AG08395 (cell line): Measurements from ENCODE around the gene UBXN6.

Experiments
- DNase-seq: peaks from one replicate; pipeline ENCODE4 v3.0.0; 2012; ENCODE audit warnings: mixed read lengths, low spot score

UBXN6 gene

DNA sequence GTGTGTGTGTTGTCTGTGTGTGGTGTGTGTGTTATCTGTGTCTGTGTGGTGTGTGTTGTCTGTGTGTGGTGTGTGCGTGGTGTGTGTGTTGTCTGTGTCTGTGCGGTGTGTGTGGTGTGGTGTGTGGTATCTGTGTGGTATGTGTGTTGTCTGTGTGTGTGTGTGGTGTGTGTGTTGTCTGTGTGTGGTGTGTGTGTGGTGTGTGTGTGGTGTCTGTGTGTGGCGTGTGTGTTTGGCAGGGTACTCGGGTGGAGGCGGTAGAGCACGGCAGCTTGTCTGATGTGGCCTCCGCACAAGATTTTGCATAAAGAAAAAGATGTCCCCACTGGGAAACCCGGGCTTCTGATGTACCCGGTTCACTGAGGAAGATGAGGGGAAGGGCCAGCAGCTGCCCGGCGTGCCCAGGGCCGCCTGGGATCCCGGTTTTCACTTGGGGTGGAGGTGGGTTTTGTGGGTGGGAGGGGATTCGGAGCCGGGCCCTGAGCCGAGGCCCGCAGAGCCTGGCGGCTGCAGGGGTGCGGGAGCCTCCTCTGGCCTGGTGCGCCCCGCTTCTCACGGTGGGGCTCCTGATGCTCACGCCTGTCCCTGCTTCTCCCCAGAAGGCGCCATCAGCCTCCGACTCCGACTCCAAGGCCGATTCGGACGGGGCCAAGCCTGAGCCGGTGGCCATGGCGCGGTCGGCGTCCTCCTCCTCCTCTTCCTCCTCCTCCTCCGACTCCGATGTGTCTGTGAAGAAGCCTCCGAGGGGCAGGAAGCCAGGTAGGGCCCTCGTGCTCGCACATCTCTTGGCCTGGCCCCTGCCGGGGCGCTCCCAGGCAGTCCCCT is 35.7 kb upstream of the UBXN6 start:
- DNase-seq, result no peak

DNA sequence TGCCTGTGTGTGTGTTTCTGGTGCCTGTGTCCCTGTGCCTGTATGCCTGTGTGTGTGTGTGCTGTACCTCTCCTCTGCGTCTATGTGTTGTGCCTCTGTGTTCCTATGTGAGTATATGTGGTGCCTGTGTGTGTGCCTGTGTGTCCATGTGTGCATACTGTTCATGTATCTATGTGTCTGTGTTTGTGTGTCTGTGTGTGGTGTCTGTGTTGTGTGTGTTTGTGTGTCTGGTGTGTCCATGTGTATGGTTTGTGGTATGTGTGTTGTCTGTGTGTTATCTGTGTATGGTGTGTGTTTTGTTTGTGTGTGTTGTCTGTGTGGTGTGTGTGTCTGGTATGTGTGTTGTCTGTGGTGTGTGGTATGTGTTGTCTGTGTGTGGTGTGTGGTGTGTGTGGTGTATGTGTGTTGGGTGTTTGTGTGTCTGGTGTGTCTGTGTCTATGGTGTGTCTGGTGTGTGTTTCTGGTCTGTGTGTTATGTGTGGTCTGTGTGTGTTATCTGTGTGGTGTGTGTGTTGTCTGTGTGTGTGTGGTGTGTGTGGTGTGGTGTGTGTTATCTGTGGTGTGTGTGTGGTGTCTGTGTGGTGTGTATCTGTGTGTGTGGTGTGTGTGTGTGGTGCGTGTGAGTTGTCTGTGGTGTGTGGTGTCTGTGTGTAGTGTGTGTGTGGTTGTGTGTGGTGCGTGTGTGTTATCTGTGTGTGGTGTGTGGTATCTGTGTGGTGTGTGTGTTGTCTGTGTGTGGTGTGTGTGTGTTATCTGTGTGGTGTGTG is 34.9 kb upstream of the UBXN6 start:
- no peak for DNase-seq

GRCh38 chr19:4491446-4491845 is 33.9 kb upstream of the UBXN6 start:
- no peak for DNase-seq

GRCh38 chr19:4488496-4488895 is 30.9 kb upstream of the UBXN6 start:
- DNase-seq, result no peak

DNA sequence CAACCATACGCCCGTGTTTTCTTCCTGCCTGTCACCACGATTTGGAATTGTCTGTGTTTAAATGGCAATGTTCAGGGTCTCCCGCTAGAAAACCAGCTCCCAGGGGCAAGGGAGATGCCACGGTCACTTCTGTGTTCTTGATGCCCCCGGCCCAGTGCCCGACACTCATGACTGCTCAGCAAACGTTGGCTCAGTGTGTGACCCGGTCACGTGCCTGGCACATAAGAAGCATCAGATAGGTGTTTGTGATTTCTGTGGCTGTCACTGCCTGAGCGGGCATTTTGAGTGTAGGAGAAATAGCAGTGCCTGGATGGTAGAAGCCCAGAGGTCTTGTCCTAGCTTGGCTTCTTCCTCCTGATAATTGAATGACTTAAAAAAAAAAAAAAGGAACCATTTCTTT is 30.0 kb upstream of the UBXN6 start:
- no peak for DNase-seq

GRCh38 chr19:4483385-4483784 is 25.8 kb upstream of the UBXN6 start:
- DNase-seq, result no peak

- DNase-seq, result no peak
Measured at GRCh38 chr19:4482721-4483364, 25.2 kb upstream of the UBXN6 start.

DNA sequence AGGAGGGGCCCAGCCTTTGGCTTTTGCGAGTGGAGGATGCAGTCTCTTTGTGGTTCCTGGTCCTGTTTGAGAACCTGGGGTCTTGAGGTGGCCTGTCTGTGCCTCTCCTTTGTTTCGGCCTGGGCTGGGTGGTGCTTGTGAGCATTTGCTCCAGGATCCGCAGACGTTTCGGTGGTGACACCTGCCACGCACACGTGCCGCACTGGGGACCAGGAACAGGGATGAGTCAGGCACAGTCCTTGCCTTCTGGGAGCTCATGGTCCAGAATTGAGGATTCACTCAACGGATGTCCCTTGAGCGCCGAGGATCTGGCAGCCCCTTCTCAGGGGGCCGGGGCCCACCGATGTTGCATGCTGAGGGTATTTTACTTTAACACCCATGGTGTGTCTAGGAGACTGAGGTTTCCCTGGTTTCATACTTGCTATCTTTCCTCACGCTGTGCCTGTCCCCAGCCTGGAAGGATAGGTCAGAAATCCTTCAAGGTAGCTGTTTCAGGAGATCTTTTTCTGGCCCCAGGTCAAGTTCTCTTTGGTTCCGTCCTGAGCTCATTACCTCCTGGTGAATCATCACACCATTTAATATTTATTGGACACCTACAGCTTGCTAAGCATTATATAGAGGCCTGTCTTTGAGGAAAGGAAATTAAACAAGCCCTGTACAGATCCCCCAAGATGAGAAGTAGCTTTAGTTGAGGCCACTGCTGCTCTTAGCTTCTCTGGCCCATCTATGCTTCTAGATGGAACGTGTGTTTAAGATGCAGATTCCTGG is 19.6 kb upstream of the UBXN6 start:
- no peak for DNase-seq

DNA sequence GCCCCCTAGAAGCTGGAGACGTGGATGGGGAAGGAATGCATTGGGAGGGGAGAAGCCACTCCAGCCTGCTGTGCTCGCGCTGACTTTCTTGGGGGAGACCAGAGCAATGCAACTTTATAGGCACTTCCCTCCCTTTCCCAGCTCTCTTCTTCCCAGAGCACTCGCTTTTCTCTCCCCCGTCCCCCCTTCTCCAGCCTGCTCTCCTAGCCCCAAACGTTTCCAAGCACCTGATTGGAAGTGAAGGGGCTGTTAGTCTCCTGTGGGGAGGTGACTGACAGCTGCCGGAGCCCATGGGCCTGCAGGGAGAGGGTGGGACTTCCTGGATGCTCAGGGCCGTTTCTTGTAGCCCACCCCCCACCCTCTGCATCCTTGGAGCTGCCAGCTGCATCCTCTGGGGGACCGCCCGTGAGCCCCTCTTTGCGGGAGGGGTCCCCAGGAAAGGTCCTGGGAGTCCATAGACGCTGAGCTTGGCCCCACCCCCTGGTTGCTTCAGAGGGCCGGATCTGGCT is 17.0 kb upstream of the UBXN6 start:
- peak; percentile 72 for DNase-seq

- DNase-seq, result peak; percentile 4
Measured at GRCh38 chr19:4473763-4474513, 16.3 kb upstream of the UBXN6 start.

DNA sequence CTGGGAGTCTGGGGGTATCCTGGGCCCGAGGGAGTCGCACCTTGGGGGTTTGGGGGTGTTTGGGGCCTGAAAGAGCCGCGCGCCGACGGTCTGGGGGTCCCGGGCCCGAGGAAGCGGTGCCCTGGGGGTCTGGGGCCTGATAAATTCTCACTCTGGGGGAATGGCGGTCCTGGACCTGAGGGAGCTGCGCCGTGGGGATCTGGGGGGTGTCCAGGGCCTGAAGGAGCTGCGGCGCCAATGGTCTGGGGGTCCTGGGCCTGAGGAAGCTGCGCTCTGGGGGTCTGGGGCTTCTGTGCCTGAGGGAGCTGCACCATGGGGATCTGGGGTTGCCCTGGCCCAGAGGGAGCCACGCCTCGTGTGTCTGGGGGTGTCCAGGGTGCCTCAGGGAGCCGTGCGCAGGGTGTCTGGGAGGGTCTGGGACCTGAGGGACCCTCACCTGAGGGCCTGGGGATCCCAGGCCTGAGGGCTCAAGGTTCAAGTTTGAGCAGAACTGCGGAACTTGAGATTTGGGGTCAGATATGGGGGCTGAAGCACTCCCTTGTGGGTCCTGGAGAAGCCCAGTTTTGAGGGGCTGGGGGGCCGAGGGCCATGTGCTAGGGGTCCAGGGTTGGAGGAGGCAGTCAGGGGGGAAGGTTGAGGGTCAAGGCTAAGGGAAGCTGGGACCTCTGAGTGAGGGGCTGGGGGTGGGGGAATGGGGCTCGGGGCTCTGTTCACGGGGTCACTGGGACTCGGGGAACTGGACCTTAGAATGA is 15.6 kb upstream of the UBXN6 start:
- DNase-seq, result no peak

DNA sequence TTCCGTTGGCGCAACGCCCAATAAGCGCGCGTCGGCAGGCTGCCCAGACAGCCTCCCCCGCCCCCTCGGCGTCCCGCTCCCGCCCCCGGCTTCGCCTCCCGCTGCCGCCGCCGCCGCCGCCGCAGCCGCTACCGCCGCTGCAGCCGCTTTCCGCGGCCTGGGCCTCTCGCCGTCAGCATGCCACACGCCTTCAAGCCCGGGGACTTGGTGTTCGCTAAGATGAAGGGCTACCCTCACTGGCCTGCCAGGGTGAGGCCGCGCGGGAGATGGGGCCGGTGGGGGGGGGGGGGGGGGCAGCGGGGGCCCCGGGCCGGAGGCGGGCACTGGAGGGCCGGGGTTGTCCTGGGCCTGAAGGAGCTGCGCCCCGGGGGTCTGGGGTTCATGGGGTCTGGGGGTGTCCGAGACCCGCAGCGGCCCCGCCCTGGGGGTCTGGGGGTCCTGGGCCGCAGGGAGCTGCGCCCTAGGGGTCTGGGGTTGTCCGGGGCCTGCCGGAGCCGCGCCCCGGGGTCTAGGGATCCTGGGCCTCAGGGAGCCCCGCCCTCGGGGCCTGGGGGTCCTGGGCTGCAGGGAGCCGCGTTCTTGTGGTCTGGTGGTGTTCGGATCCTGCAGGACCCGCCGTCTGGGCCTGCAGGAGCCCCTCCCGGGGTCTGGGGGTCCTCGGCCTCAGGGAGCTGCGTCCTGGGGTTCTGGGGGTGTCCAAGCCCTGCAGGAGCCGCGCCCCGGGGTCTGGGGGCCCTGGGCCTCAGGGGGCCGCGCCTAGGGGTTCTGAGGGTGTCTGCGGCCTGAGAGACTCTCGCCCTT is 14.8 kb upstream of the UBXN6 start, which contains the start of gene HDGFL2:
TSS of gene HDGFL2 (plus strand) at position 124 of the 801 bp plus-strand sequence. CDS start at position 178, 54 bp downstream.
- peak; percentile 21 for DNase-seq

- peak; percentile 99 for DNase-seq
Measured at GRCh38 chr19:4471403-4472173, 14.0 kb upstream of the UBXN6 start.

- DNase-seq, result no peak
Measured at GRCh38 chr19:4467835-4468234, 10.2 kb upstream of the UBXN6 start.

DNA sequence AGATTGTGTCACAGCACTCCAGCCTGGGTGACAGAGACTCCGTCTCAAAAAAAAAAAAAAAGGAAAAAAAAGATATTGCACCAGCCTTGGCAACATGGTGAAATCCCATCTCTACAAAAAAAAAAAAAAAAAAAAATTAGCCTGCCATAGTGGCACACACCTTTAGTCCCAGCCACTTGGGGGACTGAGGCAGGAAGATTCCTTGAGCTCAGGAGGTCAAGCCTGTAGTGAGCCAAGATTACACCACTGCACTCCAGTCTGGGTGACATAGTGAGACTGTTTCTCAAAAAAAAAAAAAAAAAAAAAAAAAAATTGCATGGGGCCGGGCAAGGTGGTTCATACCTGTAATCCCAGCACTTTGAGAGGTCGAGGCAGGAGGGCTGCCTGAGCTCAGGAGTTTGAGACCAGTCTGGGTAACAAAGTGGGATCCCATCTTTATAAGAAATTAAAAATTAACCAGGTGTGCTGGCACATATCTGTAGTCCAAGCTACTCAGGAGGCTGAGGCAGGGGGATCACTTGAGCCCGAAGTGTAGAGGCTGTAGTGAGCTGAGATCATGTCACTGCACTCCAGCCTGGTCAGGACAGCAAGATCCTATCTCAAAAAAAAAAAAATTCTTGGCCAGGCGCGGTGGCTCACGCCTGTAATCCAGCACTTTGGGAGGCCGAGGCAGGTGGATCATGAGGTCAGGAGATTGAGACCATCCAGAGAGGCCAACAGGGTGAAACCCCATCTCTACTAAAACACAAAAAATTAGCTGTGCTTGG is 7.4 kb upstream of the UBXN6 start:
- no peak for DNase-seq

- peak; percentile 83 for DNase-seq
Measured at GRCh38 chr19:4456843-4457653, 546 bp downstream of the UBXN6 start.

GRCh38 chr19:4456476-4456842 is 1.1 kb downstream of the UBXN6 start:
- peak; percentile 55 for DNase-seq
